ENCODE data around the gene IQCN.

GRCh38 chr19:18287836-18288772 lies 13.9 kb upstream of the IQCN start:
- no peak for TF ChIP-seq POLR2AphosphoS5 (IDR thresholded peaks at IDR 0.05; ENCODE audit: low read depth, low read length)
- no peak for TF ChIP-seq TAF1 (IDR thresholded peaks at IDR 0.05; ENCODE audit: borderline replicate concordance, low read depth, low read length)

All from GM12892 (cell line).